ENCODE data around the gene PPP1R37.

Gene PPP1R37

GRCh38 chr19:45171211-45171623, 78.2 kb downstream of the PPP1R37 start:
- peak overlapping the region; percentile 93 for H3K4me2 ChIP-seq
- H3K9ac ChIP-seq = peak overlapping the region; percentile 70; the same call in 1 of the 2 replicates
- peaks cover 16% of the 10 kb centered on the region; the same call in 1 of the 2 replicates for H3K36me3 ChIP-seq
- H3K4me1 ChIP-seq = peaks cover 93% of the 10 kb centered on the region
- H4K20me1 ChIP-seq = no peaks in the 10 kb centered on the region
- H3K4me3 ChIP-seq = peak overlapping the region; percentile 9; the same call in 1 of the 2 replicates
- no peak for TF ChIP-seq Cebpa-rat (IDR thresholded peaks at IDR 0.05)
- H3K27ac ChIP-seq = peak overlapping the region; percentile 57
- H3K27me3 ChIP-seq = no peaks in the 10 kb centered on the region
- H3K9me3 ChIP-seq = no peaks in the 10 kb centered on the region

- no peak for TF ChIP-seq Cebpa-rat (IDR thresholded peaks at IDR 0.05)
- no peaks in the 10 kb centered on the region for H3K27me3 ChIP-seq
- H4K20me1 ChIP-seq = no peaks in the 10 kb centered on the region
- H3K9me3 ChIP-seq = no peaks in the 10 kb centered on the region
- H3K4me1 ChIP-seq = peaks cover 93% of the 10 kb centered on the region
- H3K36me3 ChIP-seq = peaks cover 16% of the 10 kb centered on the region; the same call in 1 of the 2 replicates
- peak overlapping the region; percentile 93 for H3K4me2 ChIP-seq
- peak overlapping the region; percentile 71 for H3K9ac ChIP-seq
- H3K27ac ChIP-seq = peak overlapping the region; percentile 80
- peak overlapping the region; percentile 44 for H3K4me3 ChIP-seq
Observed at GRCh38 chr19:45172173-45172572, 79.2 kb downstream of the PPP1R37 start.

- Histone ChIP-seq H3K27me3 (no peaks in the 10 kb centered on the region), H3K4me3 (peak overlapping the region; percentile 44), H3K4me1 (peaks cover 92% of the 10 kb centered on the region), H4K20me1 (no peaks in the 10 kb centered on the region), H3K36me3 (peaks cover 16% of the 10 kb centered on the region; the same call in 1 of the 2 replicates), H3K9ac (peak overlapping the region; percentile 71), H3K4me2 (peak overlapping the region; percentile 93), H3K9me3 (no peaks in the 10 kb centered on the region), H3K27ac (peak overlapping the region; percentile 80)
- TF ChIP-seq Cebpa-rat (IDR thresholded peaks at IDR 0.05) = no peak
Observed at GRCh38 chr19:45172611-45173208, 79.7 kb downstream of the PPP1R37 start.

GRCh38 chr19:45173816-45174215, 80.8 kb downstream of the PPP1R37 start:
- Histone ChIP-seq H3K27me3 (no peaks in the 10 kb centered on the region), H3K4me3 (peak overlapping the region; percentile 31; the same call in 1 of the 2 replicates), H3K9me3 (no peaks in the 10 kb centered on the region), H3K9ac (peak overlapping the region; percentile 73), H3K36me3 (peaks cover 15% of the 10 kb centered on the region; the same call in 1 of the 2 replicates), H4K20me1 (peaks cover under 1% of the 10 kb centered on the region; the same call in 1 of the 2 replicates), H3K4me1 (peaks cover 81% of the 10 kb centered on the region), H3K27ac (peak overlapping the region; percentile 82), H3K4me2 (peak overlapping the region; percentile 93)
- no peak for TF ChIP-seq Cebpa-rat (IDR thresholded peaks at IDR 0.05)

- Histone ChIP-seq H3K9me3 (no peaks in the 10 kb centered on the region), H3K4me1 (peaks cover 76% of the 10 kb centered on the region), H3K36me3 (peaks cover 2% of the 10 kb centered on the region; the same call in 1 of the 2 replicates), H4K20me1 (peaks cover 19% of the 10 kb centered on the region), H3K4me2 (no peak overlapping the region), H3K9ac (no peak overlapping the region), H3K27me3 (no peaks in the 10 kb centered on the region), H3K27ac (no peak overlapping the region), H3K4me3 (no peak overlapping the region)
- TF ChIP-seq Cebpa-rat (IDR thresholded peaks at IDR 0.05) = no peak
Observed at GRCh38 chr19:45175515-45176345, 82.8 kb downstream of the PPP1R37 start.

- TF ChIP-seq Cebpa-rat (IDR thresholded peaks at IDR 0.05) = no peak
- no peaks in the 10 kb centered on the region for H3K9me3 ChIP-seq
- H3K9ac ChIP-seq = peak within 1 kb of the TSS; percentile 92
- H3K4me2 ChIP-seq = peak within 1 kb of the TSS; percentile 99
- H3K27ac ChIP-seq = peak within 1 kb of the TSS; percentile 84
- H3K27me3 ChIP-seq = no peaks in the 10 kb centered on the region
- H3K36me3 ChIP-seq = peaks cover 18% of the 10 kb centered on the region; the same call in 1 of the 2 replicates
- H3K4me3 ChIP-seq = peak within 1 kb of the TSS; percentile 83
- H4K20me1 ChIP-seq = peaks cover 35% of the 10 kb centered on the region
- peaks cover 66% of the 10 kb centered on the region for H3K4me1 ChIP-seq
Observed at GRCh38 chr19:45177817-45178261, 84.9 kb downstream of the PPP1R37 start, which contains the start of gene TRAPPC6A. Gene TRAPPC6A, minus strand, starts transcription at chr19:45178237. Its CDS starts 19 bp downstream, at chr19:45178218.

- TF ChIP-seq Cebpa-rat (IDR thresholded peaks at IDR 0.05) = peak; percentile 74
- H3K4me2 ChIP-seq = peak within 1 kb of the TSS; percentile 99
- H3K4me1 ChIP-seq = peaks cover 60% of the 10 kb centered on the region
- H3K36me3 ChIP-seq = peaks cover 18% of the 10 kb centered on the region; the same call in 1 of the 2 replicates
- peak within 1 kb of the TSS; percentile 83 for H3K4me3 ChIP-seq
- peak within 1 kb of the TSS; percentile 84 for H3K27ac ChIP-seq
- H3K27me3 ChIP-seq = no peaks in the 10 kb centered on the region
- H3K9ac ChIP-seq = peak within 1 kb of the TSS; percentile 92
- H4K20me1 ChIP-seq = peaks cover 35% of the 10 kb centered on the region
- H3K9me3 ChIP-seq = no peaks in the 10 kb centered on the region
Observed at GRCh38 chr19:45178262-45179071, 85.5 kb downstream of the PPP1R37 start, which contains the start of gene BLOC1S3. Gene BLOC1S3, plus strand, starts transcription at chr19:45178784. Its CDS starts 513 bp downstream, at chr19:45179297.

GRCh38 chr19:45179072-45179891, 86.3 kb downstream of the PPP1R37 start:
- Histone ChIP-seq H3K4me3 (peak overlapping the region; percentile 83), H3K27ac (peak overlapping the region; percentile 84), H3K36me3 (peaks cover 18% of the 10 kb centered on the region; the same call in 1 of the 2 replicates), H3K9me3 (no peaks in the 10 kb centered on the region), H3K27me3 (no peaks in the 10 kb centered on the region), H3K4me1 (peaks cover 59% of the 10 kb centered on the region), H3K9ac (peak overlapping the region; percentile 92), H3K4me2 (peak overlapping the region; percentile 99), H4K20me1 (peaks cover 35% of the 10 kb centered on the region)
- no peak for TF ChIP-seq Cebpa-rat (IDR thresholded peaks at IDR 0.05)

Data from BLaER1 (cell line).